GM23338 (cell line): Measurements from ENCODE around the gene TTC22. TPM values are rescaled to one million over a fixed set of nuclear protein-coding genes. Genes with fewer than 3 reads are reported as not detected.
"Not testable (repeated sequence)": the region's sequence is repeated elsewhere in the genome, so short reads cannot be mapped to it uniquely, and the experiment has no call there.

Experiments
- ATAC-seq: fragments of 200-7000 bp; cut with Tn5 transposase; 3 replicates; pipeline ENCODE4 v1.9.1; 2020
- DNase-seq: peaks from one replicate; pipeline ENCODE4 v3.0.0-alpha.2; 2015; ENCODE audit warnings: low spot score
- H2AFZ ChIP-seq: fragments of 200-600 bp; sonication (generic); 2 replicates; pipeline ENCODE4 v1.8.0; 2016; ENCODE audit warnings: antibody characterized with exemption, mild to moderate bottlenecking, moderate library complexity
- H3F3A ChIP-seq: fragments of 200-600 bp; sonication (generic); replicated peaks from 2 replicates; pipeline ENCODE4 v1.8.0; 2017; ENCODE audit warnings: antibody characterized with exemption, mixed run types, low read depth
- H3K27ac ChIP-seq: fragments of 200-600 bp; sonication (generic); 2 replicates; pipeline ENCODE4 v1.6.1; 2016; ENCODE audit warnings: low read depth
- H3K27me3 ChIP-seq: fragments of 200-600 bp; sonication (generic); 2 replicates; pipeline ENCODE4 v1.8.0; 2016; ENCODE audit warnings: mild to moderate bottlenecking, mixed run types, moderate library complexity; ENCODE audit not compliant: insufficient read depth
- H3K36me3 ChIP-seq: fragments of 200-600 bp; sonication (generic); 2 replicates; pipeline ENCODE4 v1.8.0; 2016; ENCODE audit warnings: mild to moderate bottlenecking; ENCODE audit not compliant: insufficient read depth
- H3K4me1 ChIP-seq: fragments of 200-600 bp; sonication (generic); 2 replicates; pipeline ENCODE4 v1.8.0; 2016; ENCODE audit warnings: mild to moderate bottlenecking, moderate library complexity; ENCODE audit not compliant: insufficient read depth
- H3K4me2 ChIP-seq: fragments of 200-600 bp; sonication (generic); 2 replicates; pipeline ENCODE4 v1.7.1; 2017; ENCODE audit warnings: mixed run types
- H3K4me3 ChIP-seq: fragments of 200-600 bp; sonication (generic); 2 replicates; pipeline ENCODE4 v1.6.1; 2016; ENCODE audit warnings: mixed run types
- H3K79me2 ChIP-seq: fragments of 200-600 bp; sonication (generic); replicated peaks from 2 replicates; pipeline ENCODE4 v1.8.0; 2017; ENCODE audit warnings: mild to moderate bottlenecking; ENCODE audit not compliant: insufficient read depth
- H3K9me2 ChIP-seq: fragments of 200-600 bp; sonication (generic); 2 replicates; pipeline ENCODE4 v1.8.0; 2017; ENCODE audit not compliant: insufficient read depth
- H4K20me1 ChIP-seq: fragments of 200-600 bp; sonication (generic); replicated peaks from 2 replicates; pipeline ENCODE4 v1.8.0; 2017; ENCODE audit warnings: mild to moderate bottlenecking; ENCODE audit not compliant: insufficient read depth
- H3K27ac Mint-ChIP-seq: 2 replicates; pipeline ENCODE4 v1.8.0; 2020; ENCODE audit warnings: inconsistent platforms, mild to moderate bottlenecking, moderate library complexity, mixed read lengths
- H3K27me3 Mint-ChIP-seq: 3 replicates; pipeline ENCODE4 v1.8.0; 2022; ENCODE audit warnings: low read depth, mild to moderate bottlenecking, moderate library complexity, mixed read lengths, inconsistent platforms; ENCODE audit not compliant: insufficient read depth, poor library complexity
- H3K36me3 Mint-ChIP-seq: 3 replicates; pipeline ENCODE4 v1.8.0; 2021; ENCODE audit warnings: low read depth, mild to moderate bottlenecking, inconsistent platforms, moderate library complexity, mixed read lengths
- H3K4me1 Mint-ChIP-seq: 3 replicates; pipeline ENCODE4 v1.8.0; 2020; ENCODE audit warnings: mild to moderate bottlenecking, inconsistent platforms, mixed read lengths
- H3K4me3 Mint-ChIP-seq: 3 replicates; pipeline ENCODE4 v1.8.0; 2021; ENCODE audit warnings: moderate library complexity, mild to moderate bottlenecking, inconsistent platforms, mixed read lengths
- H3K9me3 Mint-ChIP-seq: 3 replicates; pipeline ENCODE4 v1.8.0; 2020; ENCODE audit warnings: moderate library complexity, mild to moderate bottlenecking, inconsistent platforms, mixed read lengths
- POLR2AphosphoS5 ChIP-seq: IDR thresholded peaks from 2 replicates; pipeline ENCODE4 v1.6.1; 2016; ENCODE audit warnings: antibody characterized with exemption, low read depth
- polyA plus RNA-seq: library from polyadenylated mRNA; unstranded; fragments of >200 nt; fragmentation: Nextera tagmentation; extraction: Ambion mirVana; gene quantifications from 2 replicates; pipeline ENCODE4 v1.2.1, GENCODE V29; 2016
- total RNA-seq: library from RNA; depleted of rRNA; stranded (reverse); fragments of >200 nt; shearing (Covaris generic); gene quantifications from 2 replicates; pipeline ENCODE4 v1.2.3, GENCODE V29; 2014
- TF ChIP-seq, protein P1 (sequence below): fragments of 250-450 bp; sonication (Bioruptor Pico); IDR thresholded peaks from 2 replicates; pipeline ENCODE4 v1.5.0; 2020; ENCODE audit warnings: mild to moderate bottlenecking, moderate library complexity

Gene TTC22
- total and polyA plus RNA-seq, 2 experiments from 2014 or later: 1.2 to 2.5 TPM

DNA sequence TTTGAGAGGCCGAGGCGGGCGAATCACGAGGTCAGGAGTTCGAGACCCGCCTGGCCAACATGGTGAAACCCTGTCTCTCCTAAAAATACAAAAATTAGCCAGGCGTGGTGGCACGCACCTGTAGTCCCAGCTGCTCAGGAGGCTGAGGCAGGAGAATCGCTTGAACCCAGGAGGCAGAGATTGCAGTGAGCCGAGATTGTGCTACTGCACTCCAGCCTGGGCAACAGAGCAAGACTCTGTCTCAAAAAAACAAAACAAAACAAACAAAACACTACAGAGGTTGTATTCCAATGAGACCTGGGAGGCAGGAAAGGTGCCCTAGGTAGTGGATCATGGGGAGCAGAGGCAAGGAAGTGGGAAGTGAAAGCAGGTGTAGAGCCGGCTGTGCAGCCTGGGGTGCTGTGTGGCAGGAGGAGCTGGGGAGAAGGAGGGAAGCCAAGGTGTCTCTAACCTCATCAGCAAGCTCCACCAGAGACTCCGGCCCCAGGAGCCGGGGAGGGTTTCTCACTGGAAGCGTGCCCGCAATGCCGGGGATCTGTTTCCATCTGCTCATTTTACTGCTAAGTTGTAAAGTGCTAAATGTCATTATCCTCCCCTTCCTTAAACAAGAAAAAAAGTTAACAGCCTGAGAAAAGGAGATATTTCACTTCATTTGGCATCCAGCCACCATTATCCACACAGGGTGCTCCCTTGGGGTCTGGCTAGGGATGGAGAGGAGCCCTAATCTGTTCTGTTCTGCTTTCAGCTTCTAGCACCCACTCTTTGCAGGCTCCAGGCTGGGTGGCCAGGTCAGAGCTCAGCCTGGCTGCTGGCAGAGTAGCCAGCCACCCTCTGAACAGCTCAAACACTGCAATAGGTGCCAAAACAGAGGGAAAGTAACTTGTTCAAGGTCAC is 25.0 kb downstream of the TTC22 start:
- H3K36me3 ChIP-seq, H2AFZ ChIP-seq, H3K79me2 ChIP-seq, H4K20me1 ChIP-seq, H3K4me2 ChIP-seq, H3K9me3 Mint-ChIP-seq, H3K36me3 Mint-ChIP-seq, DNase-seq, H3K27ac Mint-ChIP-seq, H3K4me3 ChIP-seq, H3K4me3 Mint-ChIP-seq, ATAC-seq, H3K27ac ChIP-seq, H3K4me1 ChIP-seq, H3K4me1 Mint-ChIP-seq, H3F3A ChIP-seq, H3K9me2 ChIP-seq: not testable (repeated sequence)
- H3K27me3 ChIP-seq: peaks cover 19% of the 10 kb centered on the region
- H3K27me3 Mint-ChIP-seq: peaks cover 19% of the 10 kb centered on the region

DNA sequence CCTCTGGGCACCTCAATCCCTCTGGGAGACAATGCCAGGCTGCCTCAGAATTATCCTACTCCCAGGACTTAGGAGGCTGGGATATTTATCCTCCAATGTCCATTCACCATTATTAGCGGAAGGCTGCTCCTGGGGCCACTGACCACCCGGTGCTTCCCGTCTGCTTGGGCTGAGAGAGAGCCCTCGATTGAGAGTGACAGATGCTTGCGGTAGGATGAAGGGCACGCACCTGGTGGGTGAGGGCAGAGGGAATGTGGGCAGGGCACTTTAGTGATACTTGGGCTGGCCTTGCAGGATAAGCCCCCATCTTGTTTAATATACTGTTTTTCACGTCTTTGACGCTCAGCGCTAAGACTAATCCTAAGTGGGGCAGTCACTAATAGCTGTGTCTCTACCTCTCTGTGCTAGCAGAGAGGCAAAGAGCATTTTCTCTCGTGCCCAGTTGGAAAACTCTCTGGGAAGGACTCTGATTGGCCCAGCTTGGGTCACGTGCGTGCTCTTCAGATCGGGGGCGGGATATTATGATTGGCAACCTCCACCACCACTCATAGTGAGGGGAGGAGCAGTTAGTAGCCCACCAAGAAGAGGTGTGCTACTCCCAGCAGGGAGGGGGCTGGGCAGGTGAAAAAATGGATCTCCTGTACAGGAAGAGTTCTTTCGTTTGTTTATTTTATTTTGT is 26.2 kb downstream of the TTC22 start:
- H3K4me1 Mint-ChIP-seq: peaks cover 7% of the 10 kb centered on the region; the same call in 2 of the 3 replicates
- Histone ChIP-seq H3K4me1 (no peaks in the 10 kb centered on the region), H2AFZ (peak overlapping the region; percentile 52; the same call in 1 of the 2 replicates), H3K79me2 (no peaks in the 10 kb centered on the region), H3K36me3 (no peaks in the 10 kb centered on the region), H3K9me2 (peaks cover 3% of the 10 kb centered on the region; the same call in 1 of the 2 replicates), H3K4me2 (peak overlapping the region; percentile 5; the same call in 1 of the 2 replicates), H3K27ac (no peak overlapping the region), H3F3A (no peaks in the 10 kb centered on the region), H3K4me3 (no peak overlapping the region), H3K27me3 (peaks cover 8% of the 10 kb centered on the region), H4K20me1 (no peaks in the 10 kb centered on the region)
- no peaks in the 10 kb centered on the region for H3K36me3 Mint-ChIP-seq
- TF ChIP-seq POLR2AphosphoS5: peak; percentile 77
- TF ChIP-seq, protein P1, sequence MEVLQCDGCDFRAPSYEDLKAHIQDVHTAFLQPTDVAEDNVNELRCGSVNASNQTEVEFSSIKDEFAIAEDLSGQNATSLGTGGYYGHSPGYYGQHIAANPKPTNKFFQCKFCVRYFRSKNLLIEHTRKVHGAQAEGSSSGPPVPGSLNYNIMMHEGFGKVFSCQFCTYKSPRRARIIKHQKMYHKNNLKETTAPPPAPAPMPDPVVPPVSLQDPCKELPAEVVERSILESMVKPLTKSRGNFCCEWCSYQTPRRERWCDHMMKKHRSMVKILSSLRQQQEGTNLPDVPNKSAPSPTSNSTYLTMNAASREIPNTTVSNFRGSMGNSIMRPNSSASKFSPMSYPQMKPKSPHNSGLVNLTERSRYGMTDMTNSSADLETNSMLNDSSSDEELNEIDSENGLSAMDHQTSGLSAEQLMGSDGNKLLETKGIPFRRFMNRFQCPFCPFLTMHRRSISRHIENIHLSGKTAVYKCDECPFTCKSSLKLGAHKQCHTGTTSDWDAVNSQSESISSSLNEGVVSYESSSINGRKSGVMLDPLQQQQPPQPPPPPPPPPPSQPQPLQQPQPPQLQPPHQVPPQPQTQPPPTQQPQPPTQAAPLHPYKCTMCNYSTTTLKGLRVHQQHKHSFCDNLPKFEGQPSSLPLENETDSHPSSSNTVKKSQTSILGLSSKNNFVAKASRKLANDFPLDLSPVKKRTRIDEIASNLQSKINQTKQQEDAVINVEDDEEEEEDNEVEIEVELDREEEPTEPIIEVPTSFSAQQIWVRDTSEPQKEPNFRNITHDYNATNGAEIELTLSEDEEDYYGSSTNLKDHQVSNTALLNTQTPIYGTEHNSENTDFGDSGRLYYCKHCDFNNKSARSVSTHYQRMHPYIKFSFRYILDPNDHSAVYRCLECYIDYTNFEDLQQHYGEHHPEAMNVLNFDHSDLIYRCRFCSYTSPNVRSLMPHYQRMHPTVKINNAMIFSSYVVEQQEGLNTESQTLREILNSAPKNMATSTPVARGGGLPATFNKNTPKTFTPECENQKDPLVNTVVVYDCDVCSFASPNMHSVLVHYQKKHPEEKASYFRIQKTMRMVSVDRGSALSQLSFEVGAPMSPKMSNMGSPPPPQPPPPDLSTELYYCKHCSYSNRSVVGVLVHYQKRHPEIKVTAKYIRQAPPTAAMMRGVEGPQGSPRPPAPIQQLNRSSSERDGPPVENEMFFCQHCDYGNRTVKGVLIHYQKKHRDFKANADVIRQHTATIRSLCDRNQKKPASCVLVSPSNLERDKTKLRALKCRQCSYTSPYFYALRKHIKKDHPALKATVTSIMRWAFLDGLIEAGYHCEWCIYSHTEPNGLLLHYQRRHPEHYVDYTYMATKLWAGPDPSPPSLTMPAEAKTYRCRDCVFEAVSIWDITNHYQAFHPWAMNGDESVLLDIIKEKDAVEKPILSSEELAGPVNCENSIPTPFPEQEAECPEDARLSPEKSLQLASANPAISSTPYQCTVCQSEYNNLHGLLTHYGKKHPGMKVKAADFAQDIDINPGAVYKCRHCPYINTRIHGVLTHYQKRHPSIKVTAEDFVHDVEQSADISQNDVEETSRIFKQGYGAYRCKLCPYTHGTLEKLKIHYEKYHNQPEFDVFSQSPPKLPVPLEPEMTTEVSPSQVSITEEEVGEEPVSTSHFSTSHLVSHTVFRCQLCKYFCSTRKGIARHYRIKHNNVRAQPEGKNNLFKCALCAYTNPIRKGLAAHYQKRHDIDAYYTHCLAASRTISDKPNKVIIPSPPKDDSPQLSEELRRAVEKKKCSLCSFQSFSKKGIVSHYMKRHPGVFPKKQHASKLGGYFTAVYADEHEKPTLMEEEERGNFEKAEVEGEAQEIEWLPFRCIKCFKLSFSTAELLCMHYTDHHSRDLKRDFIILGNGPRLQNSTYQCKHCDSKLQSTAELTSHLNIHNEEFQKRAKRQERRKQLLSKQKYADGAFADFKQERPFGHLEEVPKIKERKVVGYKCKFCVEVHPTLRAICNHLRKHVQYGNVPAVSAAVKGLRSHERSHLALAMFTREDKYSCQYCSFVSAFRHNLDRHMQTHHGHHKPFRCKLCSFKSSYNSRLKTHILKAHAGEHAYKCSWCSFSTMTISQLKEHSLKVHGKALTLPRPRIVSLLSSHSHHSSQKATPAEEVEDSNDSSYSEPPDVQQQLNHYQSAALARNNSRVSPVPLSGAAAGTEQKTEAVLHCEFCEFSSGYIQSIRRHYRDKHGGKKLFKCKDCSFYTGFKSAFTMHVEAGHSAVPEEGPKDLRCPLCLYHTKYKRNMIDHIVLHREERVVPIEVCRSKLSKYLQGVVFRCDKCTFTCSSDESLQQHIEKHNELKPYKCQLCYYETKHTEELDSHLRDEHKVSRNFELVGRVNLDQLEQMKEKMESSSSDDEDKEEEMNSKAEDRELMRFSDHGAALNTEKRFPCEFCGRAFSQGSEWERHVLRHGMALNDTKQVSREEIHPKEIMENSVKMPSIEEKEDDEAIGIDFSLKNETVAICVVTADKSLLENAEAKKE (CRISPR knock-in tag): no peak
- peaks cover 9% of the 10 kb centered on the region for H3K27me3 Mint-ChIP-seq
- no peaks in the 10 kb centered on the region; the same call in 1 of the 3 replicates for H3K9me3 Mint-ChIP-seq
- ATAC-seq: peak; percentile 100
- H3K27ac Mint-ChIP-seq: no peak overlapping the region
- peak overlapping the region; percentile 22; the same call in 2 of the 3 replicates for H3K4me3 Mint-ChIP-seq
- DNase-seq: peak; percentile 95
